K562 (cell line): ENCODE measurements around the gene SMARCA4. TPM values are rescaled to one million over a fixed set of nuclear protein-coding genes. Genes with fewer than 3 reads are reported as not detected.
A peak's percentile ranks its signal among the peaks of the same experiment; 100 is the strongest.

Experiments used
- FIP1L1 ChIP-seq: fragments of 200-400 bp; formaldehyde crosslinking; IDR thresholded peaks from 2 replicates; pipeline ENCODE4 v1.6.1; 2018; ENCODE audit warnings: mild to moderate bottlenecking, low read depth, low read length; ENCODE audit not compliant: poor library complexity, severe bottlenecking
- HMG20A ChIP-seq: fragments of 450-650 bp; formaldehyde crosslinking; conservative IDR thresholded peaks from 2 replicates; pipeline ENCODE4 v1.4.0; 2020; ENCODE audit warnings: mild to moderate bottlenecking, mixed read lengths
- KDM4B ChIP-seq, 2 experiments: fragments of 450-650 bp in 1 of 2; sonication (generic) in 1 of 2; IDR thresholded peaks; 2 replicates each; pipeline ENCODE4 v1.6.1; 2016 to 2017; ENCODE audit warnings: borderline replicate concordance in 2 of 2, antibody characterized with exemption in 1 of 2, low read depth in 1 of 2, mild to moderate bottlenecking in 1 of 2
- MCM5 ChIP-seq: fragments of 450-650 bp; IDR thresholded peaks from 2 replicates; pipeline ENCODE4 v1.6.1; 2016; ENCODE audit warnings: low read depth
- MTF1 ChIP-seq: fragments of 250-450 bp; sonication (Bioruptor Pico); IDR thresholded peaks from 2 replicates; pipeline ENCODE4 v1.9.0; 2021; ENCODE audit warnings: moderate library complexity, mild to moderate bottlenecking, inconsistent platforms, borderline replicate concordance
- PRPF4 ChIP-seq: fragments of 200-400 bp; formaldehyde crosslinking; IDR thresholded peaks from one replicate; pipeline ENCODE4 v1.6.1; 2017; ENCODE audit warnings: low read length, low read depth, mild to moderate bottlenecking; ENCODE audit not compliant: insufficient read depth, poor library complexity, severe bottlenecking
- ZKSCAN1 ChIP-seq: fragments of 150-350 bp; IDR thresholded peaks from 2 replicates; pipeline ENCODE4 v1.6.1; 2016; ENCODE audit warnings: low read depth, low read length
- polyA plus RNA-seq, 8 experiments: library from polyadenylated mRNA; depleted of rRNA in 4 of 8; stranded (reverse) in 5 of 8; unstranded in 3 of 8; fragments of >200 nt; fragmentation: Nextera tagmentation in 2 of 8; fragmentation: Illumina TruSeq in 1 of 8; extraction: Ambion mirVana in 2 of 8; extraction: Trizol in 1 of 8; gene quantifications; 2 replicates each; pipeline versions ENCODE4 v1.2.1 to v1.2.3, GENCODE V29; 2011 to 2014; ENCODE audit warnings: inconsistent platforms in 1 of 8, missing spikeins in 1 of 8
- total RNA-seq, 7 experiments: library from RNA; depleted of rRNA in 6 of 7; stranded (reverse); fragments of >200 nt in 6 of 7; fragmentation: Illumina TruSeq in 2 of 7; extraction: Trizol in 2 of 7; gene quantifications; 2 replicates each; pipeline versions ENCODE4 v1.2.1 to v1.2.3, GENCODE V29; 2011 to 2021; ENCODE audit warnings: low replicate concordance in 1 of 7
- TF ChIP-seq, protein P1 (sequence below): fragments of 450-650 bp; IDR thresholded peaks from one replicate; pipeline ENCODE4 v1.6.1; 2018; ENCODE audit warnings: mild to moderate bottlenecking, moderate library complexity; ENCODE audit not compliant: partially characterized antibody
- TF ChIP-seq, protein P2 (sequence below): fragments of 450-650 bp; formaldehyde crosslinking; IDR thresholded peaks from 2 replicates; pipeline ENCODE4 v1.4.0; 2020; ENCODE audit warnings: mild to moderate bottlenecking
- TF ChIP-seq, protein P3 (sequence below): sonication (generic); formaldehyde crosslinking; IDR thresholded peaks from 2 replicates; pipeline ENCODE4 v1.8.1; 2023; ENCODE audit warnings: mild to moderate bottlenecking, missing genetic modification reagents
- TF ChIP-seq, protein P4 (sequence below), 2 experiments: fragments of 450-650 bp; formaldehyde crosslinking in 1 of 2; IDR thresholded peaks; 2 replicates each; pipeline versions ENCODE4 v1.4.0 to v1.6.1; 2014 to 2020; ENCODE audit warnings: mild to moderate bottlenecking in 2 of 2, borderline replicate concordance in 1 of 2, low read depth in 1 of 2

Gene SMARCA4
- total and polyA plus RNA-seq, 9 of the 15 experiments (the other 6 are each of a cell fraction or from before 2014, with no cell fraction given) = 19.3 to 207 (median 52.1) TPM

DNA sequence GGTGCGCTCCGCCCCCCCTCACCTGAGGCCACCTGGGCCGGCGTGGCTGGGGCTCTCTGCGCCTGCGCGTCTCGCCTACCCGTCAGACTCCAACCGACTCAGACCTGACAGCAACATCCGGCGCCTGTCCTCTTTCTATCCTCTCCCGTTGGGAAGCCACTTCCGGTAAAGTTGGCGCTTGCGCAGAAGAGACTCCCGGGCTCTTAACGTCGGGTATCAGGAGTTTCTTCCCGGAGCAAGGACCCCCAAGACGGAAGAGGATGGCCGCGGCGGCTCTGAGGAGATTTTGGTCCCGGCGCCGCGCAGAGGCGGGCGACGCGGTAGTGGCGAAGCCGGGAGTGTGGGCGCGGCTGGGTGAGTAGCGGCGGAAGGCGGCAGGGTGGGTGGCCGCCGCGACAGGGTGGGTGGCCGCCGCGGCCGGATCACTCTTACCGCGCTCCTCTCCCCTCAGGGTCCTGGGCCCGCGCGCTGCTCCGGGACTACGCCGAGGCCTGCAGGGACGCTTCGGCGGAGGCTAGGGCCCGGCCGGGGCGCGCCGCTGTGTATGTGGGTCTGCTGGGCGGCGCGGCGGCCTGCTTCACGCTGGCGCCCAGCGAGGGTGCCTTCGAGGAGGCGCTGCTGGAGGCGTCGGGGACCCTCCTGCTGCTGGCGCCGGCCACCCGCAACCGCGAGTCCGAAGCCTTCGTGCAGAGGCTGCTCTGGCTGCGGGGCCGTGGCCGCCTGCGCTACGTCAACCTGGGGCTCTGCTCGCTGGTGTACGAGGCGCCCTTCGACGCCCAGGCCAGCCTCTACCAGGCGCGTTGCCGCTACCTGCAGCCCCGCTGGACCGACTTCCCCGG, 32.0 kb upstream of the SMARCA4 start, which contains the start of the genes TIMM29 and YIPF2 (continued):
- peak in 1 of 2 experiments; percentile 85; a peak in 2 of 4 replicates for TF ChIP-seq KDM4B (IDR thresholded peaks at IDR 0.05; ENCODE audit: borderline replicate concordance in 2 of 2, low read depth in 1 of 2)
- TF ChIP-seq, protein P1, sequence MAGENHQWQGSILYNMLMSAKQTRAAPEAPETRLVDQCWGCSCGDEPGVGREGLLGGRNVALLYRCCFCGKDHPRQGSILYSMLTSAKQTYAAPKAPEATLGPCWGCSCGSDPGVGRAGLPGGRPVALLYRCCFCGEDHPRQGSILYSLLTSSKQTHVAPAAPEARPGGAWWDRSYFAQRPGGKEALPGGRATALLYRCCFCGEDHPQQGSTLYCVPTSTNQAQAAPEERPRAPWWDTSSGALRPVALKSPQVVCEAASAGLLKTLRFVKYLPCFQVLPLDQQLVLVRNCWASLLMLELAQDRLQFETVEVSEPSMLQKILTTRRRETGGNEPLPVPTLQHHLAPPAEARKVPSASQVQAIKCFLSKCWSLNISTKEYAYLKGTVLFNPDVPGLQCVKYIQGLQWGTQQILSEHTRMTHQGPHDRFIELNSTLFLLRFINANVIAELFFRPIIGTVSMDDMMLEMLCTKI = no peak
- no peak for TF ChIP-seq PRPF4
- TF ChIP-seq ZKSCAN1 = peak; percentile 69
- TF ChIP-seq MCM5 = no peak
- TF ChIP-seq, protein P2, sequence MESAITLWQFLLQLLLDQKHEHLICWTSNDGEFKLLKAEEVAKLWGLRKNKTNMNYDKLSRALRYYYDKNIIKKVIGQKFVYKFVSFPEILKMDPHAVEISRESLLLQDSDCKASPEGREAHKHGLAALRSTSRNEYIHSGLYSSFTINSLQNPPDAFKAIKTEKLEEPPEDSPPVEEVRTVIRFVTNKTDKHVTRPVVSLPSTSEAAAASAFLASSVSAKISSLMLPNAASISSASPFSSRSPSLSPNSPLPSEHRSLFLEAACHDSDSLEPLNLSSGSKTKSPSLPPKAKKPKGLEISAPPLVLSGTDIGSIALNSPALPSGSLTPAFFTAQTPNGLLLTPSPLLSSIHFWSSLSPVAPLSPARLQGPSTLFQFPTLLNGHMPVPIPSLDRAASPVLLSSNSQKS (CRISPR knock-in tag) = no peak
- TF ChIP-seq, protein P3, sequence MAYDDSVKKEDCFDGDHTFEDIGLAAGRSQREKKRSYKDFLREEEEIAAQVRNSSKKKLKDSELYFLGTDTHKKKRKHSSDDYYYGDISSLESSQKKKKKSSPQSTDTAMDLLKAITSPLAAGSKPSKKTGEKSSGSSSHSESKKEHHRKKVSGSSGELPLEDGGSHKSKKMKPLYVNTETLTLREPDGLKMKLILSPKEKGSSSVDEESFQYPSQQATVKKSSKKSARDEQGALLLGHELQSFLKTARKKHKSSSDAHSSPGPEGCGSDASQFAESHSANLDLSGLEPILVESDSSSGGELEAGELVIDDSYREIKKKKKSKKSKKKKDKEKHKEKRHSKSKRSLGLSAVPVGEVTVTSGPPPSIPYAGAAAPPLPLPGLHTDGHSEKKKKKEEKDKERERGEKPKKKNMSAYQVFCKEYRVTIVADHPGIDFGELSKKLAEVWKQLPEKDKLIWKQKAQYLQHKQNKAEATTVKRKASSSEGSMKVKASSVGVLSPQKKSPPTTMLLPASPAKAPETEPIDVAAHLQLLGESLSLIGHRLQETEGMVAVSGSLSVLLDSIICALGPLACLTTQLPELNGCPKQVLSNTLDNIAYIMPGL (CRISPR knock-in tag) = no peak
- no peak for TF ChIP-seq MTF1 (CRISPR knock-in tag)
- peak; percentile 37 for TF ChIP-seq FIP1L1
- TF ChIP-seq, protein P4, sequence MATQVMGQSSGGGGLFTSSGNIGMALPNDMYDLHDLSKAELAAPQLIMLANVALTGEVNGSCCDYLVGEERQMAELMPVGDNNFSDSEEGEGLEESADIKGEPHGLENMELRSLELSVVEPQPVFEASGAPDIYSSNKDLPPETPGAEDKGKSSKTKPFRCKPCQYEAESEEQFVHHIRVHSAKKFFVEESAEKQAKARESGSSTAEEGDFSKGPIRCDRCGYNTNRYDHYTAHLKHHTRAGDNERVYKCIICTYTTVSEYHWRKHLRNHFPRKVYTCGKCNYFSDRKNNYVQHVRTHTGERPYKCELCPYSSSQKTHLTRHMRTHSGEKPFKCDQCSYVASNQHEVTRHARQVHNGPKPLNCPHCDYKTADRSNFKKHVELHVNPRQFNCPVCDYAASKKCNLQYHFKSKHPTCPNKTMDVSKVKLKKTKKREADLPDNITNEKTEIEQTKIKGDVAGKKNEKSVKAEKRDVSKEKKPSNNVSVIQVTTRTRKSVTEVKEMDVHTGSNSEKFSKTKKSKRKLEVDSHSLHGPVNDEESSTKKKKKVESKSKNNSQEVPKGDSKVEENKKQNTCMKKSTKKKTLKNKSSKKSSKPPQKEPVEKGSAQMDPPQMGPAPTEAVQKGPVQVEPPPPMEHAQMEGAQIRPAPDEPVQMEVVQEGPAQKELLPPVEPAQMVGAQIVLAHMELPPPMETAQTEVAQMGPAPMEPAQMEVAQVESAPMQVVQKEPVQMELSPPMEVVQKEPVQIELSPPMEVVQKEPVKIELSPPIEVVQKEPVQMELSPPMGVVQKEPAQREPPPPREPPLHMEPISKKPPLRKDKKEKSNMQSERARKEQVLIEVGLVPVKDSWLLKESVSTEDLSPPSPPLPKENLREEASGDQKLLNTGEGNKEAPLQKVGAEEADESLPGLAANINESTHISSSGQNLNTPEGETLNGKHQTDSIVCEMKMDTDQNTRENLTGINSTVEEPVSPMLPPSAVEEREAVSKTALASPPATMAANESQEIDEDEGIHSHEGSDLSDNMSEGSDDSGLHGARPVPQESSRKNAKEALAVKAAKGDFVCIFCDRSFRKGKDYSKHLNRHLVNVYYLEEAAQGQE (IDR thresholded peaks at IDR 0.05; ENCODE audit: borderline replicate concordance) = no peak
- TF ChIP-seq, protein P4 (CRISPR knock-in tag; IDR thresholded peaks at IDR 0.05; ENCODE audit: low read depth) = no peak
- no peak for TF ChIP-seq HMG20A (CRISPR knock-in tag)
